Measurements from ENCODE around the gene GNG14. TPM values are rescaled to one million over a fixed set of nuclear protein-coding genes. Genes with fewer than 3 reads are reported as not detected.
A peak's percentile ranks its signal among the peaks of the same experiment; 100 is the strongest.
"Not testable (repeated sequence)": the region's sequence is repeated elsewhere in the genome, so short reads cannot be mapped to it uniquely, and the experiment has no call there.

GNG14 gene
- total RNA-seq, 2 donors from 2014 or later: not detected

DNA sequence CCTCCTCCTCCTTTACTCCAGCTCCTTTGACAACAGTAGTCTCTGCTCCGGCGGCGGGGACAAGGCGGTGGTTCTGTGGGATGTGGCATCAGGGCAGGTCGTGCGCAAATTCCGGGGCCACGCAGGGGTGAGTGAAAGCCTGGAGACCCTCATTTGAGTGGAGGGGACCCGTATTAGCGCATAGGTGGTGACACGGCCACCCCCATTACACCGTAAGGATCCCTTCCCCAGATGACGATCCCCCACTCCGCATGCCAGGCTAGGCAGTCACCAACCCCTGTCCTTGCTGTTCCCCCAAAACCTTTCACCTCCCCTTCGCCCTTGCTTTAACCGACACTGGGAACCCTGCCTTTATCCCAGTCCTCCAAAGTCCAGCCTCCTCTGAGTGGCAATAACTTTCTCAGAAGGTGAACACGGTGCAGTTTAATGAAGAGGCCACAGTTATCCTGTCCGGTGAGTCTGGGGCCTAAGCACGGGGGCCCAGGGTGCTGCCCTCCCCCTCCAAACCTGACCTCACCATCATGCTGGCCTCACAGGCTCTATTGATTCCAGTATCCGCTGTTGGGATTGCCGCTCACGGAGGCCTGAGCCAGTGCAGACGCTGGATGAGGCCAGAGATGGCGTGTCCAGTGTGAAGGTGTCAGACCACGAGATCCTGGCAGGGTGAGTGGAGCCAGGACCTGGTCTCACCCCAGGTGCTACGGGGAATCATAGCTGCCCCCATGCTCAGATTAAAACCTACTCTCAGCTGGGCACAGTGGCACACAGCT is 17.5 kb upstream of the GNG14 start:
- no peak for ATAC-seq (replicated peaks in 1 of 2)
- Mint-ChIP-seq H3K27ac (peak overlapping the region; percentile 100), H3K4me1 (ENCODE audit: low read depth) (peaks cover 58% of the 10 kb centered on the region), H3K4me3 (peak overlapping the region; percentile 90 to 93), H3K27me3 (ENCODE audit: low read depth) (no peaks in the 10 kb centered on the region), H3K9me3 (no peaks in the 10 kb centered on the region), H3K36me3 (ENCODE audit: insufficient read depth in 2 of 2) (peaks cover 16 to 28% of the 10 kb centered on the region in 2 donors)
- DNase-seq: no peak

- Mint-ChIP-seq H3K36me3 (ENCODE audit: insufficient read depth in 2 of 2) (peaks cover 18 to 26% of the 10 kb centered on the region in 2 donors), H3K4me1 (ENCODE audit: low read depth) (peaks cover 48% of the 10 kb centered on the region), H3K27ac (no peak overlapping the region), H3K4me3 (no peak overlapping the region), H3K9me3 (no peaks in the 10 kb centered on the region), H3K27me3 (ENCODE audit: low read depth) (no peaks in the 10 kb centered on the region)
- no peak for DNase-seq
- no peak for ATAC-seq (replicated peaks in 1 of 2)
These were observed 15.1 kb upstream of the GNG14 start for GRCh38 chr19:12672744-12673143.

DNA sequence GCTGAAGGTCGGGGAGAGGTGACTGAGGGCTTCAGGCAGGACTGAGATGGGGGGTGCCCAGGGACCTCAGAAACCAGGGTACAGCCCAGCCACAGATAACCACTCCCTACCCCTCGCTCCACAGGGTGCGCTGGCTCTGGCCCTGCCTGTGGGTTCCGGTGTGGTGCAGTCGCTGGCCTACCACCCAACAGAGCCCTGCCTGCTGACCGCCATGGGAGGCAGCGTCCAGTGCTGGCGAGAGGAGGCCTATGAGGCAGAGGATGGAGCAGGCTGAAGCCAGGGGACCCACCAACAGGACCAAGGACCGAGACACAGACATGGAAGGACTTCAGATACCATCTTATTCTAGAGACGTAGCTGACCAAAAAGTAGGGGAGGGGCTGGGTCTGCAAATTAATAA is 12.4 kb upstream of the GNG14 start:
- H3K27ac Mint-ChIP-seq: no peak overlapping the region
- H3K36me3 Mint-ChIP-seq (ENCODE audit: insufficient read depth in 2 of 2): peaks cover 15 to 34% of the 10 kb centered on the region in 2 donors
- H3K4me1 Mint-ChIP-seq (ENCODE audit: low read depth): peaks cover 44% of the 10 kb centered on the region
- no peak for DNase-seq
- H3K27me3 Mint-ChIP-seq (ENCODE audit: low read depth): no peaks in the 10 kb centered on the region
- no peaks in the 10 kb centered on the region for H3K9me3 Mint-ChIP-seq
- ATAC-seq (replicated peaks in 1 of 2): no peak
- no peak overlapping the region for H3K4me3 Mint-ChIP-seq

DNA sequence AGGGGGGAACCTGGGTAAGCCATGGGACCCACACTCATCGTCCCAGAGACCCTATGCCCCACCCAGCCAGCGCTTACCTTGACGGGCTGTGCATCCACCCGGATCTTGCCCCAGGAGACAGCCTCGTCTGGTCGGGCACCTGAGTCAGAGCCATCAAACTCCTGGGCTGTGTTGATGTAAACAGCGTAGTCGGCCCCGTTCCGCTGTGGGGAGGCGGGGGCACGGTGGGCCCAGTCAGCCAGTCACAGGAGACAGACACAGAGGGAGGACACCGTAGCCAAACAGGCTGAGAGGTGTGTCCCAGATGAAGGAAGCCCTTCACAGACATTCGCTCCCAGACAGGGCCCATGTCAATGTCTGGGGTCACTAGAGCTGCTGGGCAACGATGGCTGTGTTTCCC is 11.9 kb upstream of the GNG14 start:
- no peaks in the 10 kb centered on the region for H3K9me3 Mint-ChIP-seq
- H3K27ac Mint-ChIP-seq: peak overlapping the region; percentile 7
- ATAC-seq (replicated peaks in 1 of 2): no peak
- peaks cover 16 to 35% of the 10 kb centered on the region in 2 donors for H3K36me3 Mint-ChIP-seq (ENCODE audit: insufficient read depth in 2 of 2)
- peaks cover 42% of the 10 kb centered on the region for H3K4me1 Mint-ChIP-seq (ENCODE audit: low read depth)
- H3K4me3 Mint-ChIP-seq: no peak overlapping the region
- DNase-seq: no peak
- no peaks in the 10 kb centered on the region for H3K27me3 Mint-ChIP-seq (ENCODE audit: low read depth)

GRCh38 chr19:12676384-12676792 is 11.4 kb upstream of the GNG14 start:
- Mint-ChIP-seq H3K36me3 (ENCODE audit: insufficient read depth in 2 of 2) (peaks cover 19 to 38% of the 10 kb centered on the region in 2 donors), H3K9me3 (no peaks in the 10 kb centered on the region), H3K4me3 (no peak overlapping the region), H3K4me1 (ENCODE audit: low read depth) (peaks cover 47% of the 10 kb centered on the region), H3K27ac (peak overlapping the region; percentile 7), H3K27me3 (ENCODE audit: low read depth) (no peaks in the 10 kb centered on the region)
- ATAC-seq (replicated peaks in 1 of 2) (peak; percentile 20 to 32), DNase-seq (peak; percentile 86 to 88)

DNA sequence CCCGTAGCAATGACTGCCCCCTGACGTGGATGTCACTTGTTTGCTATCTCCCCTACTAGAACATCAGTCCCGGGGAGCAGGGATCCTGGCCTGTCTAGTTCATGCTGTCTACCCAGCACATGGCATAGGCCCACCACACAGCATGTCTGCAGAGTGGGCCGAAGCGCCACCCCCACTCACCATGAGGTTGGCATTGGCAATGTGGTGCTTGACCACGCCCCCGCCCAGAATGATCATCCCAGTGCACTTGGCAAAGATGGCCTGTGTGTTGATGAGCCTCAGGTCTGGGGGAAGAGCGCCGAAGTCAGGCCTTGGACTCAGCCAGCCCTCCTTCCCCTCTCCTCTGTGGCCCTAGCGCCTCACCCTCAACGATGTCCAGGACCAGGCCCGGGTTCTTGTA is 10.9 kb upstream of the GNG14 start:
- Mint-ChIP-seq H3K36me3 (ENCODE audit: insufficient read depth in 2 of 2) (peaks cover 18 to 35% of the 10 kb centered on the region in 2 donors), H3K27me3 (ENCODE audit: low read depth) (no peaks in the 10 kb centered on the region), H3K4me1 (ENCODE audit: low read depth) (peaks cover 42% of the 10 kb centered on the region), H3K27ac (no peak overlapping the region), H3K4me3 (no peak overlapping the region), H3K9me3 (no peaks in the 10 kb centered on the region)
- no peak for DNase-seq
- ATAC-seq (replicated peaks in 1 of 2): no peak

GRCh38 chr19:12678039-12678438 is 9.8 kb upstream of the GNG14 start:
- peaks cover 14 to 30% of the 10 kb centered on the region in 2 donors for H3K36me3 Mint-ChIP-seq (ENCODE audit: insufficient read depth in 2 of 2)
- H3K9me3 Mint-ChIP-seq; H3K4me3 Mint-ChIP-seq; H3K27ac Mint-ChIP-seq; ATAC-seq (replicated peaks in 1 of 2); DNase-seq; H3K27me3 Mint-ChIP-seq (ENCODE audit: low read depth): not testable (repeated sequence)
- H3K4me1 Mint-ChIP-seq (ENCODE audit: low read depth): peaks cover 41% of the 10 kb centered on the region

DNA sequence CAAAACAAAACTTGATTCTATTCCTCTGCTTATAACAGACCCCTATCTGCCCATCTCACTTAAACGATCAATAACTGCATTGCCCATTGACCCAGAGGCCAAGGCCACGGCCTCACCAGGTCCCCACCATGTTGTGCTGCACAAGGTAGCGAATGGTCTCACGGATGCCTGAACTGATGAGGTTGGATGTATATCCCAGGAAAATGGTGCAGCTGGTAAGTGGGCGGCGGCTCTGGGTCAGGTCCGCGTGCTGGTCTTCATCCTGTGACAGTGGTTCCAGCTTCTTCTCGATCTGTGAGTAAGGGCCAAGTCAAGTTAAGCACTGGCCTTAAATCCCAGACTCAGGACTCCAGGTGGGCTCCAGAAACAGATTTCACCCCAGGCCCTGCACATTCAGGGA is 7.8 kb upstream of the GNG14 start:
- peak overlapping the region; percentile 24 for H3K27ac Mint-ChIP-seq
- H3K4me1 Mint-ChIP-seq (ENCODE audit: low read depth): peaks cover 34% of the 10 kb centered on the region
- H3K36me3 Mint-ChIP-seq (ENCODE audit: insufficient read depth in 2 of 2): peaks cover 10 to 18% of the 10 kb centered on the region in 2 donors
- DNase-seq (no peak), ATAC-seq (replicated peaks in 1 of 2) (no peak)
- peak overlapping the region; percentile 95 to 98 for H3K4me3 Mint-ChIP-seq
- no peaks in the 10 kb centered on the region for H3K9me3 Mint-ChIP-seq
- H3K27me3 Mint-ChIP-seq (ENCODE audit: low read depth): no peaks in the 10 kb centered on the region

DNA sequence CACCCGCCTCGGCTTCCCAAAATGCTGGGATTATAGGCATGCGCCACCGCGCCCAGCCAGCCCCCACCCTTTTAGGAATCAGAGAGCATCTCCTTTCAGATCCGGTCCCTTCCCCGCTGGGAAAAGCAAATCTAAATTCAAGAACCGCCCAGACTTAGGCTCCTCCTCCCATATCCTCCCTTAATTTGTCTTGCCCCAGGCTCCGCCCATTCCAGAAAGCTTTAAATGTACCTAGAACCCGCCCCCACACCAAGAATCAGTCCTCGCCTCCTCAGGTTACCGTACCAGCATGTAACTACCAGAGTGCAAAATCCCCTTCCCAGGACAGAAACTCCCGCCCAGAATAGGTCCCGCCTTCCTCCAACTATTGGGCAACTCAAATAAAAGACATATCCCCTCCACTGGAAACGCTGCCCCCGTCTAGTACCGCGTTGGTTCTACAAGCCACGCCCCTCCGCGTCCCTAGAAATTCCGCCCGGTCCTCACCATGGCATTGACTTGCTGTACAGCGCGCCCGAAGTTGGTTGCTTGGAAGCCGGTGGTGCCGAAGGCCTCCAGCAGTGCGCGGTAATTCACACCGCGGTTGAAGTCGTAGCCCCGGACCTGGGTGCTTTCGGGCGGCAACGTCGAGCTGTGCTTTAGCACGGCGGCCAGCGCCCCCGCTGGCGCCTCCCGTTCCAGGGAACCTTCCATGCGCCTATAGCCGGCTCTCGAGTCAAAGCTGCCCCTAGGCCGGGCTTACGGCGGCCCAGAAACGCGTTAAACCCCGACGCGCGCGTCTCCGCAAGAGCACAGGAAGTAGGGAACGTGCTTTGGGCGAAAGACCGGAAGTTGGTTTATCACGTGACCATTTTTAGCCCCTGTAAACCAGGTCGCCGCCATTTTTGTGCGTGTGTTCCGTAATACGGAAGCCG is 6.5 kb upstream of the GNG14 start, which contains the start of gene DHPS:
Gene DHPS (minus strand): TSS at position 807 of the 914 bp plus-strand sequence. CDS start 114 bp downstream, at position 693.
- Mint-ChIP-seq H3K36me3 (ENCODE audit: insufficient read depth in 2 of 2) (peaks cover 5 to 18% of the 10 kb centered on the region in 2 donors), H3K27ac (peak within 1 kb of the TSS; percentile 97), H3K4me3 (peak within 1 kb of the TSS; percentile 95 to 98), H3K4me1 (ENCODE audit: low read depth) (peaks cover 31% of the 10 kb centered on the region), H3K9me3 (no peaks in the 10 kb centered on the region), H3K27me3 (ENCODE audit: low read depth) (no peaks in the 10 kb centered on the region)
- DNase-seq (peak; percentile 90 to 95), ATAC-seq (replicated peaks in 1 of 2) (peak; percentile 87 to 89)

DNA sequence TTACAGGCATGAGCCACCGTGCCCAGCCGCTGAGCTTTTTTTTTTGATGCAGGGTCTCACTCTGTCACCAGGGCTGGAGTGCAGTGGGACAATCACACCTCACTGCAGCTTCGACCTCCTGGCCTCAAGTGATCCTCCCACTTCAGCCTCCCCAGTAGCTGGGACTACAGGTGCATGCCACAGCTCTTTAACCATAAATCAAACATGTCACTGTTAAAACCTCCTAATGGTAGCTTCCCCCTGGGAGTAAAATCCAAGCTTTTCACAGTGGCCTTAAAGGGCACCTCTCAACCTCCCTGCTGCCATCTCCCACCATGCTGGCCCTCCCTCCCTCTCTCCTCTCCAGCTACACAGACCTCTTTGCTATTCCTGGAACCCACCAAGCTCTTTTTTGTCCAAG is 2.0 kb upstream of the GNG14 start:
- H3K36me3 Mint-ChIP-seq (ENCODE audit: insufficient read depth in 2 of 2): peaks cover 4% of the 10 kb centered on the region in 2 donors
- H3K9me3 Mint-ChIP-seq: no peaks in the 10 kb centered on the region
- no peak overlapping the region for H3K27ac Mint-ChIP-seq
- no peak for ATAC-seq (replicated peaks in 1 of 2)
- no peaks in the 10 kb centered on the region for H3K27me3 Mint-ChIP-seq (ENCODE audit: low read depth)
- no peak for DNase-seq
- no peak overlapping the region for H3K4me3 Mint-ChIP-seq
- H3K4me1 Mint-ChIP-seq (ENCODE audit: low read depth): peaks cover 10% of the 10 kb centered on the region

GRCh38 chr19:12689012-12689411 is 1.2 kb downstream of the GNG14 start:
- Mint-ChIP-seq H3K4me1 (ENCODE audit: low read depth) (no peaks in the 10 kb centered on the region), H3K36me3 (ENCODE audit: insufficient read depth in 2 of 2) (no peaks in the 10 kb centered on the region), H3K27me3 (ENCODE audit: low read depth) (no peaks in the 10 kb centered on the region), H3K9me3 (no peaks in the 10 kb centered on the region), H3K27ac (no peak overlapping the region), H3K4me3 (no peak overlapping the region)
- no peak for ATAC-seq (replicated peaks in 1 of 2)
- no peak for DNase-seq

- Mint-ChIP-seq H3K4me1 (ENCODE audit: low read depth) (no peaks in the 10 kb centered on the region), H3K36me3 (ENCODE audit: insufficient read depth in 2 of 2) (no peaks in the 10 kb centered on the region), H3K9me3 (no peaks in the 10 kb centered on the region), H3K27ac (no peak overlapping the region), H3K4me3 (no peak overlapping the region), H3K27me3 (ENCODE audit: low read depth) (no peaks in the 10 kb centered on the region)
- ATAC-seq (replicated peaks in 1 of 2) (no peak), DNase-seq (no peak)
These were observed 1.9 kb downstream of the GNG14 start for GRCh38 chr19:12689581-12690216.

- H3K9me3 Mint-ChIP-seq: no peaks in the 10 kb centered on the region
- ATAC-seq (replicated peaks in 1 of 2) (no peak), DNase-seq (no peak)
- peaks cover 6% of the 10 kb centered on the region for H3K4me1 Mint-ChIP-seq (ENCODE audit: low read depth)
- no peak overlapping the region for H3K27ac Mint-ChIP-seq
- no peaks in the 10 kb centered on the region for H3K27me3 Mint-ChIP-seq (ENCODE audit: low read depth)
- no peaks in the 10 kb centered on the region for H3K36me3 Mint-ChIP-seq (ENCODE audit: insufficient read depth in 2 of 2)
- no peak overlapping the region for H3K4me3 Mint-ChIP-seq
These were observed 5.2 kb downstream of the GNG14 start for GRCh38 chr19:12692960-12693359.

Measured in activated T-cell treated with anti-CD3 and anti-CD28 coated beads, Interleukin-2, amount 50 U/mL, for 72 hours (primary cell).